ENCODE data around the gene SLC17A9. TPM values are rescaled to one million over a fixed set of nuclear protein-coding genes. Genes with fewer than 3 reads are reported as not detected.
"Not testable (repeated sequence)": the region's sequence is repeated elsewhere in the genome, so short reads cannot be mapped to it uniquely, and the experiment has no call there.

SLC17A9 gene
- total and polyA plus RNA-seq, 2 of the 8 experiments (the other 6 are each of a cell fraction or from before 2014, with no cell fraction given) = 23.5 to 35.2 TPM

GRCh38 chr20:62960446-62961309, 8.2 kb downstream of the SLC17A9 start:
- not testable (repeated sequence) for H3K18ac ChIP-seq (ENCODE audit: extremely low read depth, low read length); H3K79me2 ChIP-seq (ENCODE audit: control insufficient read depth in 1 of 2, insufficient read depth in 2 of 2, low read length in 2 of 2); H3K9me3 ChIP-seq (ENCODE audit: insufficient read depth in 2 of 2, low read depth in 1 of 2, low read length in 1 of 2); H3K79me1 ChIP-seq (ENCODE audit: low read depth, low read length); H3K27me3 ChIP-seq (replicated peaks in 1 of 4; ENCODE audit: control insufficient read depth in 3 of 4, extremely low read depth in 1 of 4, insufficient read depth in 3 of 4, low read length in 3 of 4); H4K91ac ChIP-seq (replicated peaks; ENCODE audit: insufficient read length, low read length); H3K14ac ChIP-seq (ENCODE audit: insufficient read length); H2BK20ac ChIP-seq (ENCODE audit: low read length); H3K4me1 ChIP-seq (replicated peaks in 1 of 4; ENCODE audit: control insufficient read depth in 3 of 4, insufficient read depth in 4 of 4, low read length in 3 of 4); H3K23ac ChIP-seq (ENCODE audit: insufficient read length); H3K4me3 ChIP-seq (ENCODE audit: extremely low read depth in 1 of 4, insufficient read depth in 2 of 4, low read depth in 3 of 4, low read length in 4 of 4); H2BK15ac ChIP-seq (ENCODE audit: low read length); H2AFZ ChIP-seq (ENCODE audit: low read length); H3K23me2 ChIP-seq (ENCODE audit: low read depth, low read length); DNase-seq (ENCODE audit: low read depth in 1 of 2, low spot score in 2 of 2); H3K56ac ChIP-seq (replicated peaks; ENCODE audit: insufficient read length, low read depth, low read length); H3K27ac ChIP-seq (ENCODE audit: low read depth, low read length); H2BK12ac ChIP-seq (ENCODE audit: low read depth, low read length); H4K8ac ChIP-seq (ENCODE audit: extremely low read depth, insufficient read depth, low read length); FAIRE-seq; H3K4ac ChIP-seq (replicated peaks; ENCODE audit: insufficient read length, low read depth, low read length); H3K9ac ChIP-seq (replicated peaks in 1 of 4; ENCODE audit: extremely low read depth in 1 of 4, low read depth in 3 of 4, low read length in 3 of 4); H2BK5ac ChIP-seq (ENCODE audit: low read depth, low read length); H2BK120ac ChIP-seq (replicated peaks; ENCODE audit: low read depth, low read length); H2AK5ac ChIP-seq (ENCODE audit: low read depth, low read length); H4K5ac ChIP-seq (ENCODE audit: insufficient read length, low read depth, low read length)
- Histone ChIP-seq H4K20me1 (replicated peaks in 1 of 2; ENCODE audit: control insufficient read depth in 1 of 2, insufficient read depth in 2 of 2, low read length in 2 of 2) (peaks cover 2 to 18% of the 10 kb centered on the region in 2 experiments), H3K36me3 (ENCODE audit: control insufficient read depth in 2 of 4, insufficient read depth in 4 of 4, low read length in 3 of 4) (peaks cover 1 to 13% (median 5%) of the 10 kb centered on the region in 4 experiments; a peak in 5 of 8 replicates), H3K4me2 (ENCODE audit: insufficient read depth in 1 of 2, low read depth in 2 of 2, low read length in 2 of 2) (0 out of 4 replicates have a peak overlapping the region, but pooled peaks of 1 of the 2 experiments have one; percentile 6)
- TF ChIP-seq SP2 (IDR thresholded peaks at IDR 0.05; ENCODE audit: low read length) (peak; percentile 36; the same call in 1 of the 2 replicates), SP1 (IDR thresholded peaks at IDR 0.05; ENCODE audit: low read depth, low read length) (peak; percentile 65; the same call in 1 of the 2 replicates)
- POLR2A ChIA-PET (ENCODE audit: partially characterized antibody) = interaction anchor here (0.6 to 1.6 kb wide), 6 partner anchors 11 to 62 kb away, joined by 3 to 6 read pairs (median 3); partner anchors contain the start of gene GID8
- WGBS, 2 experiments (ENCODE audit: extremely low coverage in 1 of 2, insufficient coverage in 1 of 2, insufficient read length in 1 of 2, insufficient replicate concordance in 2 of 2, low coverage in 1 of 2, low lambda C conversion rate in 2 of 2, missing lambda C conversion rate in 1 of 2) = 92% methylated on average over 23 of the region's 31 CpGs; no CpG with 5 or more reads in 1 of the 2 experiments
- CTCF ChIA-PET (ENCODE audit: partially characterized antibody) = interaction anchor here (0.6 to 1.9 kb wide), 6 partner anchors 10 to 577 kb away, joined by 3 to 9 read pairs (median 4); partner anchors contain the start of gene PTK6

Measured in H1 (cell line).